ENCODE results near the gene ZNF787.

DNA sequence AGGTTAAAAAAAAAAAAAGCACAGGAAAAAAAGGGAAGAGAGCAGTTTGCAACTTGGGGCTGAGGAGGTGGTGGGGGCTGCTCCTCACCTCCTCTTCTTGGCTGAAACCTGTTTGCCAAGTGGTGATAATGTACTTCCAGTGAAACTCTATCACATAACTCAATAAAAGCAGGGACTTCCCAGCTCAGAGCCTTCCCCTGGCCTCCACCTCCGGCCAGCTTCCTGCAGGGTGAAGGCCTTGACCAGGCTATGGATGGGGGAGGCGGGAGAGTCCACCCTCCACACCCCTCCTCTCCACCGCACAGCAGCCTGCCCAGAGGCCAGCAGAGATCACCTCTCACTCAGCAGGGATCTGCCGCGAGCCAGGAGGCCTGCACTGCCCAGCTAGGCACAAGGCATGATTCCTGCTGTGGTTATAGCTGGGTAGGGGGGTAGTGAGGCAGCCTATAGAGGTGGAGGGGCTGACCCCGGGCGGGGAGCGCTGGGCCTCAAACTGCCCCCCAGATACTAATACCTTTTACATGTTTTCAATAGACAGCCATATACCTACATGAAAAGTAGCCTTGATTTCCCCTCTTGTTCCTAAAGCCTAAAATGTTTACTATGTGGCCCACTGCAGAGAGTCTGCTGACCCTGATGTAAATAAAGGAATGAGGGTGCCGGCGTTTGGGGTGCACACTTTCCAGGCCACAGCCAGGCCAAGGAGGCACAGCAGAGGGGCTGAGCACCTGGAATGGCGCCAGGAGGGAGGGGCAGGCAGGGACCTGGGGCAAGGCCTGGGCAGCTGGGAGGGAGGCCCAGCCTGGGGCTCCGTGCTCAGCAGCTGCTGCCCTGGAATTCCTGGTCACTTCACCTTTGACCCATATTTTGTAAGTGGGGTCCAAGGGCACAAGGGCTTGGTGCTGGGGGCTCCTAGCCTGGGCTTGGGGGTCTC, 10.3 kb downstream of the ZNF787 start:
- TF ChIP-seq, protein P1, sequence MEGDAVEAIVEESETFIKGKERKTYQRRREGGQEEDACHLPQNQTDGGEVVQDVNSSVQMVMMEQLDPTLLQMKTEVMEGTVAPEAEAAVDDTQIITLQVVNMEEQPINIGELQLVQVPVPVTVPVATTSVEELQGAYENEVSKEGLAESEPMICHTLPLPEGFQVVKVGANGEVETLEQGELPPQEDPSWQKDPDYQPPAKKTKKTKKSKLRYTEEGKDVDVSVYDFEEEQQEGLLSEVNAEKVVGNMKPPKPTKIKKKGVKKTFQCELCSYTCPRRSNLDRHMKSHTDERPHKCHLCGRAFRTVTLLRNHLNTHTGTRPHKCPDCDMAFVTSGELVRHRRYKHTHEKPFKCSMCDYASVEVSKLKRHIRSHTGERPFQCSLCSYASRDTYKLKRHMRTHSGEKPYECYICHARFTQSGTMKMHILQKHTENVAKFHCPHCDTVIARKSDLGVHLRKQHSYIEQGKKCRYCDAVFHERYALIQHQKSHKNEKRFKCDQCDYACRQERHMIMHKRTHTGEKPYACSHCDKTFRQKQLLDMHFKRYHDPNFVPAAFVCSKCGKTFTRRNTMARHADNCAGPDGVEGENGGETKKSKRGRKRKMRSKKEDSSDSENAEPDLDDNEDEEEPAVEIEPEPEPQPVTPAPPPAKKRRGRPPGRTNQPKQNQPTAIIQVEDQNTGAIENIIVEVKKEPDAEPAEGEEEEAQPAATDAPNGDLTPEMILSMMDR (IDR thresholded peaks at IDR 0.05) = no peak
- TF ChIP-seq POLR2AphosphoS5 (IDR thresholded peaks at IDR 0.05) (no peak), POLR2A (IDR thresholded peaks at IDR 0.05) (no peak), EP300 (IDR thresholded peaks at IDR 0.05) (no peak)
